HG02798 (cell line): ENCODE measurements around the gene PCBP3.

Experiments used
- ATAC-seq: cut with Tn5 transposase; IDR thresholded peaks from one replicate; pipeline ENCODE4 v1.9.1; 2021; ENCODE audit warnings: mild to moderate bottlenecking; ENCODE audit not compliant: unreplicated experiment, poor library complexity

PCBP3 gene

DNA sequence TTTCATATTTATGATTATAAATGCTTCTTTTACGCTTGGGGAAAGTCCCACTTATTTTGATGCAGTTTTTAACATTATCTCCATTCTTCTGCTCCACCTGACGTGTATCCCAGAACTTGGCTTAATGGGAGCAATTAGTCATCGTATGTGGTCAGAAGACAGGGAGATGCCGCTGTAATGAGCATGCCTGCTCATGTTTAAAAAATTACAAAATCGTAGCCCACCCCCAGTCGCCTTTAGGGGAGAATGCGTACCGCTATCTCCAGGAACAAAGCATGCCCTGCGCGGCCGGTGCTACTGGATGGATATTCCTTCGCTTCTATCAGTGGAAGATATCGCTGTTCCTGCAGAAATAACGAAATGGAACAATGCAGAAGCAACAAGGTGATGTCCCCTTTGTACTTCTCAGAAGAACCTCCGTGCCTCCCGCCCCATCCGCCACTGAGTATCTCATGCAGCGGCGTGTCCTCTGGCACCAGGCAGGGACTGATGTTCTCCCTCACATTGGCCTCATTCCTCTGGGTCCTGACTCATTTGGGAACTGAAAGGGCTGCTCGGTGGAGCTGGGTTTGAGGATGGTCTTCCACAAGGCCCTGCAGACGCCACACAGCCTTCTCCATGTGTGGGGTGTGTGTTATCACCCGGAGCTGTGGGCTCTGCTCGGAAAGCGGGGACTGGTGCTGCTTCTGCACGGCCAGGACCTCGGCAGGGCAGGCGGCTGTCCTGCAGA, 221.7 kb downstream of the PCBP3 start:
- ATAC-seq: no peak

DNA sequence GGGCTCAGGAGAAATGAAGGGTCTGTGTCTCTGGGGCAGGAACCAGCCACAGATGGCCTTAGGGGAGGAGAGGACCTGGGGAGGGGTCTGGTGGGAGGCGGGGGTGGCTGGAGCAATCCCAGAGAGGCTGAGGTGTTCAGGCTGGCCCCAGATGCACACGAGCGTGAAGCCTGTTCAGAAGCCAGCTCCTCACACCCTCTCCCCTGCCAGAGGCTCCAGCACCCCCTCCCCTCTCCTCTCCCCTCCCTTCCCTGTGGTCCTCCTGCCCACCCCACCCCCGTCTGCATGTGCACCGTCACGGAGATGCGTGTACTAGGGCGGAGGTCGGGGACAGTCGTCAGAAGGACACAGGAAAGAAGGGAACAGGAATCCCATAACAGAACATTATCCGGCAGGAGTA, 223.0 kb downstream of the PCBP3 start:
- ATAC-seq: no peak

DNA sequence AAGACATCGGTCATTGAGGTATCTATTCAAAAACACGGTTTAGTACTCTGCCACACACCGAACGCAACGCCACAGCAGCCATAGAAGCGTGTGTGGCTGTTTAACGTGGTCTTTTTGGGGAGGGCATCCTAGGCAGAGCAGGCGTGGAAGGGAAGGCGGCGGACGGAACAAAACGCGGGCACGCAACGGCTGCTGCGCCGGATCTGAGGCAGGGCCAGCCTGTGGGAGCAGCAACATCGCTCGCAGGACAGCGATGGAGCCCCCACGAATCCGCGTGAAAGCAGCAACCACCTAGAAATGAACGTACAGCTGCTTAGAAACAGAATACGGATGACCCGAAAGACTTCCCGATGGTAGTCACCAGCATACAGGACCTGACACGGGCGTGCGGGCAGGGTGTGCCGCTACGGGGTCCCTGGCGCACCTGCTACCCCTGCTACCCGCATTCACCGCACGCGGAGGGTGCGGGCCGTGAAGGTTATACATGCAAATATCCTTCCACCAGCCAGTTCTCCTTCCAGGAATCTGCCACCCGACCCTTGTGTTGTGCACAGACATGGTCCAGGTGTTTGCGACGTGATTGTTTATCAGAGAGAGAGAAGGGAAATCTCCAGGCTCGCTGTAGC, 223.6 kb downstream of the PCBP3 start:
- ATAC-seq: no peak

DNA sequence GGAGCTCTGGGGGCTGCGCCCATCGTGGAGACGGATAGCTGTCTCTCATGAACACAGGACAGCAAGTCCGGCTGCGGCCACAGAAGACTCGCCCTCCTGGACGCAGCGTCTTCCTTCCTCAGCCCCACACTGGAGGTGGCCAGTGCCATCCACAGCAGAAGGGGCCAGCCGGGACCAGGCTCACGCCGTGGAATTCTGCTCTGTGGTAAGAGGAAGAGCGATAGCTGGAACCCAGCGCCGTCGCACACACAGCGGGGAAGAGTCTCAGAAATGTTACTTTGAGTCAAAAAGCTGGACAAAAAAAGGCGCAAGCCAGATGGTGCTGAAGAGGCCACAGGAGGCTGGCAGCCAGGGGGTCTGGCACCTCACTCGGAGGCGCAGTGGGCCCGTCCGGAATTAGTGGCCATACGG, 224.2 kb downstream of the PCBP3 start:
- ATAC-seq: no peak

DNA sequence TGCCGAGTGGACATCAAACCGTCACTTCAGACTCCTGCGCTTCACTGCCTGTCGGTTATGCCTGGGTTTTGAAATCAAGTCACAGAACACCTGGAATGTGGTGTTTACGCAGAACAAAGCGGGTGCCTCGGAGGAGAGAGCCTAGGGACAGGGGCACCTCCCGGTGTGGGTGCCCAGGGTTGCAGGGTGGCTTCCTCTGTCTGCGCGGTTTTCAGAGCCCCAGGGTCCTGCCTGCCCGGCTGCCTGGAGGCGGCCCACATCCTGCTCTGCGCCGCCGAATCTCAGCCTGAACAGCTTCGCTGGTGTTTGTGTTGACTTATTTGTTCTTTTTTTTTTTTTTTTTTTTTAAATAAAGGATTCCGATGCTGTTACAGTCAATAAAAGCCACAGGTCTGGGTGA, 224.6 kb downstream of the PCBP3 start:
- no peak for ATAC-seq

DNA sequence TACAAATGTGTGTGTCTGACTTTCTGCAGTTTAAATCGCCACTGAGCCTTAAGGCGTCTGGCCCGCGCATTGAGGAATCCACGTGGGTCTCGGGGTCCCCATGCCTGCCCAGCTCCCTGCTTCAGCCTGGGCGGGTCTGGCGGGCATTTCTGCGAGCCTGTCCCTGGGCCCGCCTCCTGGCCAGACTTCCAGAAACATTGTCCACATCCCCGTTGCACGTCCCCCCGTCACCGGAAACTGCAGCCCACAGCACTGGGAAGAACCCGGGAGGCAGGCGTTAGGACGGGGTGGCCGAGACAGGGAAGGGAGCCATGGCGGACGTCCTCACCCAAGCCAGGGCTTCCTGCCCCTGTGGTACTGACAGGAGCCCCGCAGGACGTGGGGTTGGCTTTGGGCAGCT, 225.0 kb downstream of the PCBP3 start:
- no peak for ATAC-seq

DNA sequence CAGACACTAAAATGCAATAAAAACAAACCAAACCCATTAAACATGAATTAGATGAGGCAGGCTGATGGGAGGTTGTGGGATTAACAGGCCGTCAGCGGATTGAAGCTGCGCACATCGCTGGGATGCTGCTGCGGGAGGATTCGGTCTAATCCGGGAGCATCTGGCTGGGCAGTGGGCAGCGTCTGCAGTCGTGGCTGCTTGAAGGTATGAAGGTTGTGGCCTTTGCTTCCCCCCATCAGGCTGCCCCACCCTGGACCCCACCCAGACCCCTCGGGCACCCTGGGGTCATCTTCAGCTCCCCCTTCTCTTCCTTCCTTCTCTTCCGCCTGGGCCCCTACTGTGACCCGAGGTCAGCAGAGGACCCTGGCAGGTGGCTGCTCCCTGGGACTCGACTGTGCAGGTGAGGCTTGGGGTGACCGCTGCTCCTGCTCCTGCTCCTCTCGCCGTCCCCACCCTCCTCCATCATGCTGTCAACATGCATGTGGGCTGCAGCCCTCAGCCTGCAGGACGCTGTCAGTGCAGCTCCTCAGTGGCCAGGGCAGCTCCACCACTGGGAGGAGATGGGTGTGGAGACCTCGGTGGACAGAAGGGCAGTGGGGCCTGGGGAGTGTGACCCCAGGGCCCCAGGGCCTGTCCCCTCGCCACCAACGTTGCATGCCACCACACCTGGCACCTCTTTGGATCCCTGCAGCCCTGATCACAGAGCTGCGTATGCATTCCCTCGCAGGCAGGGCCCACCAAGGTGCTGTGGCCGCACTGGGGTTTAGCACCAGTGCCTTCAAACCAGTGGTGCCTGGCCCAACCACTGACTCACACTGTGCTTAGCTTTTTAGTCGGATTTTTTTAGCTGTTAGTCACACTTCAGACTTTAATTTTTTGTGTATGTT, 225.8 kb downstream of the PCBP3 start:
- ATAC-seq: no peak

DNA sequence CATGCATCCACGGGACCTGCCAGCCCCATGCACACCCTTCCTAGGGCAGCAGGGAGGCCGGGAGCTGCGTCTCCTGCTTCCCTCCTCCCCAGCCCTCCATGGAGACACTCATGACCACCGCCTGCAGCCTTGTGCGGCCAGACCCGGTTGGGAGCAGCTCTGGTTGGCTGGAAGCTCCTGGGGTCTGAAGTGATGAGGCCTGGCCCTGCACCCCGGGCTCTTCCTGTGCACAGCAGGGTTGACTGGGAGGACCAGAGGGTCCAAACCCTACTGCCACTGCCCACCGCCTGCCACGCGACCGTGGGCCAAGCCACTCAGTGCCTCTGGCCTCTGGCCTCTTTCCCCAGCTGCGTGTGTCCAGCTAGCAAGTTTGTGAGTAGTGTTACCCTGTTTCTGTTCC, 226.9 kb downstream of the PCBP3 start:
- ATAC-seq: no peak

DNA sequence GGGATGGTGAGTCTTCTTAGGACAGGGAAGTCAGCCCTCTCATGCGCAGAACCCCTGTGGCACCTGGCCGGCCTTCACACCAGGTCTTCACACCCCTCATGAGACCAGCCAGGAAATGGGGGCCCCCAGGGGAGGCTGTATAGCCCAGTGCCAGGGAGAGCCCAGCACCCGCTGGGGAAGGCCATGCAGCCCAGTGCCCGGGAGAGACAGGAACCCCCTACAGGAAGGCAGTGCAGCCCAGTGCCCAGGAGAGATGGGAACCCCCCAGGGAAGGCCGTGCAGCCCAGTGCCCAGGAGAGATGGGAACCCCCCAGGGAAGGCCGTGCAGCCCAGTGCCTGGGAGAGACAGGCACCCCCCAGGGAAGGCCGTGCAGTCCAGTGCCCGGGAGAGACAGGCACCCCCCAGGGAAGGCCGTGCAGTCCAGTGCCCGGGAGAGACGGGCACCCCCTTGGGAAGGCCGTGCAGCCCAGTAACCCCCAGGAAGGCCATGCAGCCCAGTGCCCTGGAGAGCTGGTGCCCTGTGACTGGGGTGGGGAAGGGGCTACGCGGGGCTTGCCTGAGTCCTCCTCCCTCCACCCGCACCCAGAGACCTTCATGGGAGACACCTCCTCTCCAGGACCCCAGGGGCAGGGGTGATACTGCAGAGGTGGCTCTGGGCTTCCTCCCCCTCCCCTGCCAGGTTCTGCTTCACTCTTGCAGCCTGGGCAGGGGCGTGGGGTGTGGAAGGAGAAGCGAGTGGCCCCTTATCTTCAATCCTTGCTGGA, 227.5 kb downstream of the PCBP3 start:
- ATAC-seq: no peak

DNA sequence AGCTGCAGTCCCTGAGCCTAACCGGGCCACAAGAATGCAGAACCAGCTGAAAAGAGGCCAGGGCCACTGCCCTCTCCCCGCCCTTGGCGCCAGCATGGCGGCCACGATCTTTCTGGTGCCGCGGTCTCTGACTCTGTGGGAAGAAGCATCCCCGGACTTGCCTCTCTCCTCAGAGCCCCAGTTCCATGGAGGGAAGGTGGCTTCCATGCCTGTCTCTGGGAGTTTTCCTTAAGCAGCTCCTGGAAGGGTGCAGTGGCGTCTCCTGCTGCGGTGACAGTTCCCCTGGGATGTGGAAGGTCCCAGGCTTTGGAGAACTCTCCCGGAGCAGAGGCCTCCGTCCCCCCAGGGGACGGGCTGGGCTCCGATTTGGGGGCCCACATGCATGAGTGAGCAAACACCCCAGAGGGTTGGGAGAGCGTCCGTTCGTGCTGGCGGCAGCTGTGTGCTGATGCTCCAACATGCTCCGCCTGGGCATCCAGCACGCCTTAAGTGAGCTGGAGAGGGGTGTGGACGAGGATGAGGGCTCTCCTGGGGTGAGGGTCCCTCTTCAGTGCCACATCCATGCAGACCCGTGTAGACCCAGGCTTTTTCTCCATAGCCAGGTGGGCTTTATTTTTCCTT, 228.2 kb downstream of the PCBP3 start:
- ATAC-seq: no peak

DNA sequence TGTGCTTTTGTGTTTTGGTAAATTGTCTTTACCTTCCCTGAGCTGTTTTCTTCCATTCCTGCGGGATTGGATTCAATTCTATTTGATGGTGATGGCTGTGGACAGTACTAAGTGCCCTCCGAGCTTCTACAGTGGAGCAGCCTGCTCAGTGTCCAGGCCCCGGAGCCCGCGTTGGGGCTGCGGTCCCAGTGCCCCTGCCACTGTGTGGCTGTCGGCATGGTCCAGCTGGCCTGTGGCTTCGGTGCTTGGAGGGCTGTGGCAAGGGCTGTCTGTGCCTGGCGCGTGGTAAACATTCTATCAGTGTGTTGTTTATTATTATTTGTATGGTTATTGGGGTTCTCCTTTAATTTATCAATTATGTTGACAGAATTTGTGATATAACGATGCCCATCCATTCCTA, 228.9 kb downstream of the PCBP3 start:
- ATAC-seq: no peak

DNA sequence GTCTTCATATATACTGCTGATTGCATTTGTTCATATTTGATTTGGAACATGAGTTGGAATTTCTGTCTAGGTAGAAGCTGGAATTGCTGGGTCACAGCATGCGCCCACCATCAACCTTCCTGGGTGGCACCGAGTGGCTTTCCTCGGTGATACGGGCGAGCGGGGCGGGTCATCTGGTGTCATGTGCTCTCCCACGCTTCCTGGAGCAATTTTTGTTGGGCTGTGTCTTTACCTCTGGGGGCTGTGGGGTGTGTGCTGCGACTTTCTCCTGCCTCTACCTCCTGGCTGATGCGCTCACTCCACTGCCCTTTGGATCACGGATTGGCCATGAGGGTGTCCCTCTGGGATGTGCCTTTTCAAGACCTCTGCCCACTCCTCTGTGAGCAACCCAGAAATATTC, 229.4 kb downstream of the PCBP3 start:
- ATAC-seq: no peak

DNA sequence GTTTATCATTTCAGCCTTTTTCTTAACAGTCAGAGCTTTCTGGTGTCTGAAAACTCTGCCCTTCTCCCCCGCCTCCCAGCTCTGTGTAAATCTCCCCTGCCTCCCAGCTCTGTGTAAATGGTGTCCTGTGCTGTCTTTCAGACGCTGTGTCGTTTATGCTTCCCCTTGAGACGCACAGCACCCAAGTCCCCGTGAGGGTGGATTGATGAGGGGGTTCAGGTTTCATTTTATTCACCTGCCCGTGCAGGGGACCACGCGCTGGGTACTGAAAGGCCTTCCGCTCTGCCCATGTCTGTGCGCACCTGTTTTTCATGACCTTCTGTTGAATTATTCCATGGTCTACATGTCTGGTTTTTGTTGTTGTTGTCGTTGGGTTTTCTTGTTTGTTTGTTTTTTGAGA, 229.9 kb downstream of the PCBP3 start:
- ATAC-seq: no peak

DNA sequence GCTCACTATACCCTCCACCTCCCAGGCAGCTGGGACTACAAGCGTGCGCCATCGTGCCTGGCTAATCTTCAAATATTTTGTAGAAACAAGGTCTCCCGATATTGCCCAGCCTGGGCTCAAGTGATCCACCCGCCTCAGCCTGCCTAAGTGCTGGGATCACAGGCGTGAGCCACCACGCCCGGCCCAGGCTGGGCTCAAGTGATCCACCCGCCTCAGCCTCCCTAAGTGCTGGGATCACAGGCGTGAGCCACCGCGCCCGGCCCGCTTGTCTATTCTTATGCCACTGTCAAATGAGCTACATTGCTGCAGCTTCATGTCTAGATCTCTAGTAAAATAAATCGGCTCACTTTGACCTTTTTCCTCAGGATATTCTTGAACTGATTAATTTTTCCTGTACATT, 230.3 kb downstream of the PCBP3 start:
- no peak for ATAC-seq

DNA sequence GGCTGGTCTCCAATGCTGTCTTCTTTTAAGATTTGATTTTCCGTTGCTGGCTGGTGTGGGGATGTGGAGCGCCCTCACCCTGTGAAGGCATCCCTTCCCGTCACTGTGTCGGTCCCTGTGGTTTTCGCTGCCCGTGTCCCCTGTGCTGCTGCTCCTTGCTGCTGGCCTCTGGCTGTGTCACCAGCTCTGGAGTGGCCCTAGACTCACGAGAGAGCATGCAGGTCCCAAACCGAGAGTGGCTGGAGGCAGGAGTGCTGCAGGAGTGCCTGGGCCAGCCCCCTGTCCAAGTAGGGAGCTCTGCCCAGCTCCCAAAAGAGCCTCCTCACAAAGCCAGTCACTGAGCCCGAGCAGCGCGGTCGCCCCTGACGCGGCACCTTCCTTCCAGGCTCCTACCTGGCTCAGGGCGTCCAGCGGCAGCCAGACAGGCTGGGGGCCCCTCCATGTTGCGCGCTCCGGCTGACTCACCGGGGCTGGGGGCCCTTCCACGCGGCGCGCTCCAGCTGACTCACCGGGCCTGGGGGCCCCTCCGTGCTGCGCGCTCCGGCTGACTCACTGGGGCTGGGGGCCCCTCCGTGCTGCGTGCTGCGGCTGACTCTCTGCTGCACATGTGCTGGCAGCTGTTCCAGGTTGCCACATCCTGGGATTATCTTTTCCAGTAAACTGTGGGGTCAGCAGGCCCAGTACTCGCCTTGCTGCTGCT, 231.3 kb downstream of the PCBP3 start:
- ATAC-seq: no peak

DNA sequence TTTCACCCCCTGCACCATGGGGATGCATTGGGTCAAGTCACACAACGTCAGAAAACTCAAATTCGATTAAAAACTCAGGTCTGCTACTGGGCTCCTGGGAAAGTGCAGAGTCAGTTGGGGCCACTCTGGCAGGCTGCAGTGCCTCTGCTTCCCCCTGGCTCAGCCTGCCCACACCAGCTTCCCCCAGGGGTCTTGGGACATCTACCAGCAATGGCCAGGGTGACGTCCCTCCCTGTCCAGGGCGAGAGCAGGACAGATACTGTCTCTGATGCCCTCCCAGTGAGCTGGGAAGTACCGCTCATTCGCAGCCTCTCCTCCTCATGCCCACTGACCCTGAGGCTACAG, 231.9 kb downstream of the PCBP3 start:
- no peak for ATAC-seq

DNA sequence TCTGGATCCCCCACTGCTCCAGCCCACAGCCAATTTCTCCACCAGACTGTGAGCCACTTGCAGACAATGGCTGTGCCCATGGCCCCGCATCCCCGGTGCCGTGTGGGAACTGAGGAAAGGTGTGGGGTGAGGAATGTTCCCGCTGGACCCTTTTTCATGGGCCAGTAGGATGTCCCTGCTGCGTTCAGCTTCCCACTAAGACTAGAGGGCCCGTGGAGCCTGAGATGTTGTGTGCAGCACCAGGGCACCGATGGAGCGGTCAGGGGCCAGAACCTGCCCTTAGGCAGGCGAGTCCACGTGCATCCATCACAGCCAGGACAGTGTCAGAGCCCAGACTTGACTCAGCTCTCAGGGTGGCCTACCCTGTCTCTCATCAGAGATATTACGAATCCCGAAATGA, 232.4 kb downstream of the PCBP3 start:
- no peak for ATAC-seq

DNA sequence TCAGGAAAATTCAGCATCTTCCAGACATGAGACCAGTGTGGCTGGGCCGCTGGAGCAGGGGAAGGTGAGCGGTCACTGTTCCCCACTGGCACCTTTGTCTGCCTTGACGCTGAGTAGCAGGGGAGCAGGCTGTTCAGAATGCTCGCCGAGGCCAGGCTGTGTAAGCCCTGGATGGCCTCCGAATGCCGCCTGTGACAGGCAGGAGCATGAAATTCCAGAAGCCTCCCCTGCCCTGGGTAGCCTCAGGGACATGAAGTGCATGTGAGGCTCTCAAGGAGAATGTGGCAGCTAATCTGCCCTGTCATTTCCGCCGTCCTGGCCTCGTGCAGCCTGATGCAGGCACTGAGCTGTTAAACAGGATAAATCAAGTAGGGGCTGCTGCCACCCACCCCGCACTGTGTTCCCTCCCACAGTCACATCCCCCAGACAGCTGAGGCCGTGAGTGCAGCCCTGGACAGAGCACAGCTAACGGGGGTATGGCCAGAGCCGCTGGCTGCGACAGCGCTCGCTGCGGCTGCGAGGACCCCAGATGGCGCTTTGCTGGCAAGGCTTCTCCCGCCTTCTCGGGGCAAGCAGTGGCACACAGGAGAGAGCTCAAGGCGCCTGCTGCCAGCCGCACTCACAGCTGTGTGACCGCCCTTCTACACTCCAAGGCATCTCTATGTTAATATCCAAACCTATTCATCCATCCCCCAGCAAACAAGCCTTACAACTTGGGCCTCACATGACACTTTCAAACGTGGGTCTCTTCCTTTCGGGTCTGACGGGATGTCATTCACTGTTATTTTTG, 233.1 kb downstream of the PCBP3 start:
- no peak for ATAC-seq

DNA sequence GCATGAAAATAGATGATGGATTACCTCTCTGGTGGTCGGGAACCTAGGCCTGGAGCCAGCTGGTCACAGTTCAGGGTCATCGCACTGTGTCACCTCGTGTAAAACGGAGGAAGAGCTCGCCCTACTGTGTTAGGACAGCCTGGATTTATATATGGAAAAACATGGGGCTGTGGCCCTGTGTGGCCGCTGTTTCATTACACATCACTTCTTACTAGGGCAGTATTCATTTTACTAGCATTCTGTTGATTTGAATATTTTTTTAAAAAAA, 233.6 kb downstream of the PCBP3 start:
- ATAC-seq: no peak
